GM19043 (cell line): ENCODE measurements around the gene ACAA2.

Experiments used
- ATAC-seq: cut with Tn5 transposase; IDR thresholded peaks from one replicate; pipeline ENCODE4 v1.9.1; 2021; ENCODE audit warnings: low read depth; ENCODE audit not compliant: unreplicated experiment

ACAA2 gene, protein sequence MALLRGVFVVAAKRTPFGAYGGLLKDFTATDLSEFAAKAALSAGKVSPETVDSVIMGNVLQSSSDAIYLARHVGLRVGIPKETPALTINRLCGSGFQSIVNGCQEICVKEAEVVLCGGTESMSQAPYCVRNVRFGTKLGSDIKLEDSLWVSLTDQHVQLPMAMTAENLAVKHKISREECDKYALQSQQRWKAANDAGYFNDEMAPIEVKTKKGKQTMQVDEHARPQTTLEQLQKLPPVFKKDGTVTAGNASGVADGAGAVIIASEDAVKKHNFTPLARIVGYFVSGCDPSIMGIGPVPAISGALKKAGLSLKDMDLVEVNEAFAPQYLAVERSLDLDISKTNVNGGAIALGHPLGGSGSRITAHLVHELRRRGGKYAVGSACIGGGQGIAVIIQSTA

DNA sequence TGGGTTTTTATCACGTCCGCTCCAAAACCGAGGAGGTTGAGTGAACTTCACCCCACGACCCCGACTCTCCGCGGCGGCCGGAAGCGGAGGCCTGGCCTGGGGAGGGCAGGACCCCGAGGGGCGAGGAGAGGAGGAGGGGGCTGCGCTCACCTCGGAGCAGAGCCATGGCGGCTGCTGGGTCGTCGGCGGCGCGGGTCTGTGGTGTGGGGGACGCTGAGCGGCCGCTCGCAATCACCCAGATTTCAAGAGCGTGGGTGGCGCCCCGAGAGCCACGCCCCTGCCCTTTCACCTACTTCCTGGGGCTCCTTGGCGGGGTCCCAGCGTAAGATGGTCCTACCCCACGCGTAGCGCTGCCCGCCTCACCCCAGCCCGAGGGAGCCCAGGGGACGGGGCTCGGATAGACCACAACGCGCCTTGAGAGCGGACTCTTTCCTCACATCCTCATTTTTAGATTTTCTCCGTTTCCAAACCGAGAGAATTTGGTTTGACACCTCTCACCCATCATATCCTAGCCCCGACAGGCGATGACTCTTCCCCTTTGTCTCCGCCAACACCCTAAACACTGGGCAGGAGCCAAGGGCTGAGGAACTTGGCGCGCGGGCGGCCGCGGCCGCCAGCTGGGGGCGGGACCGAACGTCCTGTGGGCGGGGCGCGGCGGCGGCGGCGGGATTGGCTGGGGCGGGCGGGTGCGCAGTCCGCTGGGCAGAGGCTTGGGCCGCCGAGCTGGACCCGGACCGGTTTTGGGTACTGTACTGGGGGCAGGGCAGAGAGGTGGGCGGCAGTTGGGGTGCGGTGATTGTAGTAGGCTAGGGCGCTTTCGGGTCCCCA is at the start of gene ACAA2:
Gene ACAA2, minus strand, starts transcription at position 215 of the 828 bp plus-strand sequence. Its CDS starts 49 bp downstream, at position 166.
- peak; percentile 75 for ATAC-seq

- ATAC-seq = no peak
These were observed 49.5 kb upstream of the ACAA2 start for GRCh38 chr18:49862656-49863385.

DNA sequence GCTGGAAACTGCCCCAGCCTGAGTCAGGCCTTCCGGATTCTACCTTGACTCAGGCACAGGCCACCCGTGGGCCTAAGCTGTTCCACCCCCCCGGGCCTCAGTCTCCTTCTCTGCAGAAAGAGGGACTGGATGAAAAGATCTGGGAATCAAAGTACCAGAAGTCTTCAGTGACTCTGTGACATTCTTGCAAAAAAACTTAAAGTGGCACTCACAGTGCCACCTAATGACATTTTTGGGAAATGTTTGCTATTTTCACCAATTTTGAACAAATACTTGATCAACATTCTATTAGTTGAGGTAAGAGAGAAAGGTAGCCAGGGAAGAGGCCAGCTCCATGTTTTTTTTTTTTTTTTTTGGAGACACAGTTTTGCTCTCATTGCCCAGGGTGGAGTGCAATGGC is 48.3 kb upstream of the ACAA2 start:
- ATAC-seq = no peak

DNA sequence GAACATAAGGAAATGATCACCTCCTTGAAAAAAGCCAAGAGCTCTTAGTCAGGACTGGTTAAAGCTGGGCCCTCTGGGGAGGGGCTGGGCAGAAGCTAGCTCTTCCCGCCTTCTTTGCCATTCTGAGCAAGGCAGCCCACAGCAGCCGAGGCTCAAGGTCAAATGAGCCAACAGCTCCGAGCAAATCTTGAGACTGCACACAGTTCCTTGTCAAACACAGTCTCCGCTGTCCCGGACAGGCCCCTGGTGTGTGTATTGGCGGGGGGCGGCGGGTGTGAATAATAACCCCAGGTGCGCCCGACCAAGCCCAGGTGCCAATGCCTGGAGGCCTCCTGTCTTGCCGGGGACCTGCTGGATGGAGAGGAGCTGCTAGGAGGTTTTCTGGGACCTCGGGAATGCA is 46.4 kb upstream of the ACAA2 start:
- no peak for ATAC-seq

DNA sequence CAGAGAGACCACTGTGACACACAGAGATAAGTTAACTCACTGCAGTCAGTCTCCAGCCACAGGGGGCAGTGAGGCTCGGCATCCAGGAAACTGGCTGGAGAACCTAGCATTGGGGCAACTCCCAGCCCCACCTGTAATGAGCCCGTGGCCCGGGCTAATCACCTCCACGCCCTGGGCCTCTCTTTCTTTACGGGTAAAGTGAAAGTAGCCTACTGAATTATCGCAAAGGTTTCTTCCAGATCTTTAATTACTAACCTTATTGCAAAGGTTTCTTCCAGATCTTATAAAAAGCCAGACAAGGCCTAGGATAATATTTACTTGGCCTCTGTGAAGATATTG is 45.7 kb upstream of the ACAA2 start:
- no peak for ATAC-seq

GRCh38 chr18:49858309-49859020 is 45.1 kb upstream of the ACAA2 start:
- ATAC-seq = no peak

GRCh38 chr18:49857708-49858107 is 44.4 kb upstream of the ACAA2 start:
- ATAC-seq = no peak

DNA sequence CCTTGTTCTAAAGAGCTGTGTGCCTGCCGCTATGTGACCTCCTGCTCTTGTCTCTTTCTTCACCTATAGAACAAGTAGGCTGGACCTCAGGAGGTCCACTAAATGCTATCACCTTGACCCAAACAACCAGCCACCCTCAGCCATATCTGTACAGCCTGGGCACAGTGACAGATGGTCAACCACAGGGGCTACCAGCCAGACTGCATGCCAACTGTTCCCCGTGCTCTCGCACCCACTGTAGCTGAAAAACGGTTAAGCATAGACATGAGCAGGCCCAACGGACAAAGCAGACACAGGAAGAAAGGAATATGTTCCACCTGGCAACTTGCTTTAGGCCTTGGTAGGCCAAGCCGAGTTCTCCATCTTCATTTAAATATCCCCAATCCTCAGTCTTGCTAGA is 43.2 kb upstream of the ACAA2 start:
- no peak for ATAC-seq

DNA sequence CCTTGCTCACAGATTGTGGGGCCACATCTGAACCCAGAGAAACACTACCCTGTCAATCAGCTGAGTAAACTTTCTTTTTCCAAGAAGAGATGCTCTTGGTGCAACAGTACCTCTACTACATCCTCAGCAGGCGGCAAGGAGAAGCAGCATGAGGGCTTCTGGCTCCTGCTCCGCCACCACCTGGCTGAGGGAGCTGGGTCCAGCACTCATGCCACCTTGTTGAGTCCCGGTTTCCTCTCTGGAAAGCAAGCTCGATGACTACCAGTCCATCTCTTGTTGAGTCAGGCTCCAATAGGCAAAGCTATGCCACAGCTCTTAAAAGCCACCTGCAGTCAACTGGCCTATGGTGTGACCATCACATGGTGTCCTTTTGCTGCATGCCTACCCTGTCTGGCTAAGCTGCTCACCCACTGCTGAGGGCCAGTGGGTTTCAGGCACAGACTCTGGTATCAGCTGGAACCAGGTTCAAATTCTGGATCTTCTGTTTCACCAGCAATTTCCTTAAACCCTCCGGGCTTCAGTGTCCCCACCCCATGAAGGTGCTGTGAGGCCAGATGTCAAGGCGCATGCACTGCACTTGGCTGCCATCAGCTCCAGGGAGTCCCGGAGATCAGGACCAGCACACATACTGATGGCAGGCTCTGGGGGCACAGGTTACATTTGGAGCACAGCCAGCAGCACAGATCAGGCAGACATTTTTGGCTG is 42.5 kb upstream of the ACAA2 start:
- ATAC-seq = no peak

GRCh38 chr18:49854681-49855080 is 41.3 kb upstream of the ACAA2 start:
- no peak for ATAC-seq

DNA sequence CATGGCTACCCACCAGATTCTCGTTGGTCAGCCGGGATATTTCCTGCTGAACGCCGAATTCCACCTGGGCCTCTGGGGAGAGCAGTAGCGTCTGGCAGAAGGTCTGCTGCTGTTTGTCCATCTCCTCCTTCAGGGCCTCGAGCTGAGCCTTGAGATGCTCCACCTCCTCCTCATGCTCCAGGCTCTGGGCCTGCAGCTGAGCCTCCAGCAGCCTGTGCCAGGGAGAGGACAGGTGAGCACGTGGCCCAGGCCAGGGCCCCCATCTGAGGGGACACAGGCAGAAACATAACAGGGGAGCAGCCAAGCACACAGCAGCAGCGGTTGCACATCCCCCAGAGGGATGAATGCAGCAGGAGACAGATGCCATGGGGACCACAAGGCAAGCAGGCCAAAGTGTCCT is 40.1 kb upstream of the ACAA2 start:
- no peak for ATAC-seq

DNA sequence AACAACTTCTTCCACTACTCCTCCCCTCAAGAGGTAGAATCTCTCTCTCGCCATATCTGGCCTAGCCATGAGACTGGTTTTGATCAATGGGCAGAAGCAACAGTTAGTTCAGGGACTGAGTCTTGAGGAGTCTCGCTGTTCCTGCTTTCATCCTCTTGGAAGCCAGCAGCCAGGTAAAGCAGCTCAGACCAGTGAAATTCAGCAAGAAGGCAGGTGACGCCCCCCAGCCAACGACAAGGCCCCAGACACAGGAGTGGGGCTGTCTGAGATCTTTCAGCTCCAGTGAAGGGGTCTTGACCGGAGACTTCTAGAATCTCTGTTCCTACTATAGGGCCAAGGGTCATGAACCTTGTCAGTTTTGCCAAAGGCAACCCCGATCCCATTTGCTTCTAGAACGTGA is 39.7 kb upstream of the ACAA2 start:
- ATAC-seq = no peak

DNA sequence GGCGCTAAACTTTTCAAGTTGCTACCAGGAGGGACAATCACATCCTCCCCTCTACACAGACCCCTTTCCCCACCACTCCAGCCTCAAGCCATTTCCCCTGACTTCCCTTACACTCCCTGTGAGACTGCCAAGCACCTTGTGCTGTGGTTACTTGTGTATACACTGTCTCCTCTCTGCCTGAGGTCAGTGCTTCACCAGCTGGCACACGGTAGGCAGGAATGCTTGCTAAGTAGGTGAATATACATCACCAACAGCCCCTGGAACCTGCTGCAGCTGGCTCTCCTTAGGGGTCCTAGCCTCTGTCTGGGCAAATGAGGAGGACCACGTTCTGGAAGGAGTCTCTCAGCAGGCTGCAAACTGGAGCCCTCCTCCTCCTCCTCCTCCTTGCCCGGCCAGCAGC is 38.3 kb upstream of the ACAA2 start:
- ATAC-seq = no peak

DNA sequence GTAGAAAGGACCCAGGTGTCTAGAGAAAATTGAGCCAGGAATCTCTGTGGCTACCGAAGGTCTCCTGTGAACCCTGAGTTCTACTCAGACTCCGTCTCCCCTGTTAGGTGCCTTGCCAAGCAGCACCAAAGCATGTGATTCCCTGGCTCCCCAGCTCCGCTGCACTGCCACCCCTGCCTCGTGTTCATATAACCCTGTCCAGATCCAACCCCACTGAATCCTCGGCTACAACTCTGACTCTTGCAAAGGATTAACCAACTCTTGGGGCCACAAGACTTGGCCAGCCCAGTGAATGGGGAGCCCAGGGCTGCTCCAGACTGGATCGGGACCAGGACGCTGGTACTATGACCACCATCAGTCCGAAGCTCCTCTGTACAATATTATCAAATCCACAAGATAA is 37.3 kb upstream of the ACAA2 start:
- ATAC-seq = no peak

DNA sequence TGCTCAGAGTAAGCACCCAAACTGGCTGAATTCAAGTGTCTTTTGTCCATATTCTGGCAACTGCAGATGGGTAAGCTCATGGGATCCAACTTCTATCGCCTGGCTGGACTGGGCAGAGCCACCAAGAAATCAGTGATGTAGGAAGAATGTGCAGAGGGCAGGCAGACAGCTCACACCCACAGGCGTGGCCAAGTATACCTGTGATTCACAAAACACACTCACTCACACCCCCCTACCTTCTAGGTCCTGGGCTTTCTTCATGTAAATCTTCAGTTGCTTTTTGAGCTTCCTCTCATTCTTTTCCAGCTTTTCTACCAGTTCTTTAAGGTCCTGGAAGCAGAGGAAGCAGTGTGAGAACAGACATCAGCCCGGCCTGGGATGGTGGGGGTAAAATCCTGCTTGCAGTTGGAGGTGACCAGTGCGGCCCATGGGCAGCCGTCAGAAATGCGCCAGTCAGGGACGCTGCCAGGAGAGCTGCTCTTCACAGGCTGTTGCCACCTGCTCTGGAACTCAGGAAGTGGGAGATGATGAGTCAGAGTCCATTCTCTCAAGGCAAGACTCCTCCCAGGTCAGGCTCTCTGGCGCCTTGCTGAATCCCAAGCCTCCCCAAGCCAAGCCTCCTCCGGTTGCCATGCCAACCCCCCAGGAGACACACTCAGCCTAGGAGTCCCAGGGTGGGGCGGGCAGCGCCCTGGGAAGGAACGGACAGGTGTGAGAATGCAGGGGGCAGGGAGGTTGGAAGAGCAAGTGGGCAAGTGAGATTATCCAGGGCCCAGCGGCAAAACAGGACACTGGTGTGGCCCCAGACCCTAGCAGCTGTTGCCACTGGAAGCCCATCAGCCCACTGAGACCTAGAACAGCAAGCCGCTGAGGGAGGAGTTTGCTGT is 36.2 kb upstream of the ACAA2 start:
- ATAC-seq = no peak

- no peak for ATAC-seq
These were observed 34.8 kb upstream of the ACAA2 start for GRCh38 chr18:49848115-49848514.

GRCh38 chr18:49847524-49847923 is 34.2 kb upstream of the ACAA2 start:
- no peak for ATAC-seq

- no peak for ATAC-seq
These were observed 33.6 kb upstream of the ACAA2 start for GRCh38 chr18:49846718-49847470.

GRCh38 chr18:49846361-49846662 is 33.0 kb upstream of the ACAA2 start:
- no peak for ATAC-seq
